ENCODE results near the gene TMEM91.

The TMEM91 gene

GRCh38 chr19:41427647-41428480, 51.5 kb downstream of the TMEM91 start:
- in situ Hi-C loops (cut with MboI; ENCODE audit: low sequenced_read_pairs): no loop called here

- in situ Hi-C loops (cut with MboI; ENCODE audit: low sequenced_read_pairs): no loop called here
Observed at GRCh38 chr19:41428481-41428859, 52.1 kb downstream of the TMEM91 start.

- in situ Hi-C loops (cut with MboI; ENCODE audit: low sequenced_read_pairs): no loop called here
Observed at GRCh38 chr19:41430922-41431321, 54.6 kb downstream of the TMEM91 start.

- in situ Hi-C loops (cut with MboI; ENCODE audit: low sequenced_read_pairs): no loop called here
Observed at GRCh38 chr19:41431426-41432386, 55.4 kb downstream of the TMEM91 start.

- in situ Hi-C loops (cut with MboI; ENCODE audit: low sequenced_read_pairs): no loop called here
Observed at GRCh38 chr19:41433171-41433570, 56.8 kb downstream of the TMEM91 start.

Data from hTERT RPE-1 (cell line).